HG03159 (cell line): Measurements from ENCODE around the gene PAK5.

Experiments used
- ATAC-seq: cut with Tn5 transposase; IDR thresholded peaks from one replicate; pipeline ENCODE4 v1.9.1; 2021; ENCODE audit warnings: mild to moderate bottlenecking, moderate library complexity; ENCODE audit not compliant: unreplicated experiment

PAK5 gene

DNA sequence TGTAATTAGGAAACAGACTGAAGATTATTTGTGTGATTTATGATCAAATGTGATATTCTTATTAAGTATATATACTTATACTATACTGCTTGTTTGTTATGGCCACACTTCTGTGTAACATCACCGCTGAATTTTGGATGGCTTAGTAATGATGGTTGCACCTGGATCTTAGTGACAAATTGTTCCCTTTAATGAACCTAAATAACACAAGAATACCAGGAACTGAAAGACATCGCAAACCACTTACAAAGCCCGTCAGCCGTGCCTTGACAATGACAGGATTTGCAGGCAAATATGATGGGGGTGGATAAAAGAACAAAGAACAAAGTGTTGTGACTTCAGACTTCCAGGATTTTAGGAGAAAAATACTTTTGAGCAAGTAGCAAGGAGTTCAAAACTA is 257.4 kb downstream of the PAK5 start:
- no peak for ATAC-seq

DNA sequence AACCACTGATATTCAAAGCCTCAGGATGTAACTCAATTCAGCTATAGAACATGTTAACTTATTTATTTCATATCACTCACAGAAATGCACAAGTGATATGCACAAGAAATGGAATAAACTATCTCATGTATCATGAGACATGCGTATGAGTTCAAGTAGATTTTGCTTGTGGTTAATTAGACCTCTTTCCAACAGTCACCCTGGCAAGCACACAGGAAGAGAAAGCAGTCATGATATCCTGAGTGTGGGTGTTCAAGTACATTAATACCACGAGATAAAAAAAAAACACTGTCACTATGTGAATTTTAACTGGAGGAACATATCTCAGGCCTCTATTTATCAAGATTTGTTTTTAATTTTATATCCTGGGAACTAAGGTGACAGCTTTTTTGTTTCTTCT is 260.3 kb downstream of the PAK5 start:
- no peak for ATAC-seq

DNA sequence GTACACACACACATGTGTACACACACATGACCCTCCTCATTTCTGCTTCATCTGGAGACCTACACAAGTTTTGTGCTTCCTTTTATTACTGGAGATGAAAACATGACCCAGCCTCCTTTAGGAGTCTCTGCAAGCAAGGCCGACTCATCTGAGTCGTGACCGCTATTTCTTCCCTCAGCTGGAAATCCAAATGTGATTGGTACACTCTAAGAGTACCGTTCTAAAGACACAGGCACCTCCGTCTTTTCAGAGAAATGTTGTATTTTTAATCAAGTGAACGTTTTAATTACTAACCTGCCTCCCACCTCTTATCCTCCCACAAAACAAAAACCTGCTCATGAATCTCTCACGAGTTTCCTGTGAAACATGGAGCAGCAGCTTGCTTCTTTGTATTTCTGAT is 261.5 kb downstream of the PAK5 start:
- no peak for ATAC-seq

DNA sequence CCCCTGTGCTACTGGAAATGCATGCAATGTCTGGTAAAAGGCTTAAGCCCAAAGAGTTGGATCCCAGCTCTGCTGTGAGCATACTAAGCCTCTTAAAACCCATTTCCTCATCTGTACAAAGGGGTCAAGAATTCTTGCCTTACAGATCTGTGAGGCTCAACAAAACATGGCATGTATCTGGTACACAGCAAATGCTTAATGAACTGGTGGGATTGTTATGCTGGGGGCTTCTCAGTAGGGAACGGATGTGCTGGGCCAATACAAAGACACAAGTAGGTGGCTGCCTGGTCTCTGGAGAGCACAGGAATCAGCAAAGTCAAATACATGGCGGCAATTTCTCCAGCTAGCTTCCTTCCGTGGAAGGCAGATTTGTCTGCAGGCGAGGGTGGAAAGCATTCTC is 262.2 kb downstream of the PAK5 start:
- no peak for ATAC-seq

DNA sequence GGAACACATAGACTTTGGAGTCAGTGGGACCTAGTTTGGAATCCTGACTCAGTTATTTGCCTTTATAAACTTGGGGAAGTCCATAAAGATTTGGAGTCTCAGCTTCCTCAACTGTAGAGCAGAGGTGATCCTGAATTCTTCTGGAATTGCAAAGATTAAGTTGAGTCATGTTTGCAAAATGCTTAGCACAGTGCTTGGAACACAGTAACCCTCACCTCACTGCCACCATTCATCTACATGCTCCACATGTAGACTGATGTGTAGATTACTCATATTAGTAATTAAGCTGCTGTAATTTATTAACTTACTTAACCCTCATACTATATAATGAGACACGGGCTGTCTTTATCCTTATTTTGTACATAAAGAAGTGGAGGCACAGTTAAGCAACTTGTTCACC is 263.0 kb downstream of the PAK5 start:
- no peak for ATAC-seq

DNA sequence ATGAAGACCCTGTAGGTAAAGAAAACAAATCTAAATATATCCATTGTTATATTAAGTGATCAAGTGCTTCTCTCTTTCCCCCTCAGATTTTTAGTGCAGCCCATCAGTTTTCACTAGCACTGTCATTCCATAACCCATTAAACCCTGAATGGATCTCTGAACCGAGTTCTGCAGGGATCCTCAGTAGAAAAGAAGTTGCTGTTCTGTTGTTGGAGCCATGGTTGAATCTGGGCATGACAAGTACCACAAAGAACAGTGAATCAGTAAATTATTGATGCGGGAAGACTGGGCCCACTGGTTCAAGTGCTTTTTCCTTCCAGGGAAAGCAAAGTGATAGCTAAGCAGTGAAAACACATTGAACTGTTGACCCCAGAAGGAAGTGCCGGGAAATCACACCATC is 264.1 kb downstream of the PAK5 start:
- no peak for ATAC-seq

DNA sequence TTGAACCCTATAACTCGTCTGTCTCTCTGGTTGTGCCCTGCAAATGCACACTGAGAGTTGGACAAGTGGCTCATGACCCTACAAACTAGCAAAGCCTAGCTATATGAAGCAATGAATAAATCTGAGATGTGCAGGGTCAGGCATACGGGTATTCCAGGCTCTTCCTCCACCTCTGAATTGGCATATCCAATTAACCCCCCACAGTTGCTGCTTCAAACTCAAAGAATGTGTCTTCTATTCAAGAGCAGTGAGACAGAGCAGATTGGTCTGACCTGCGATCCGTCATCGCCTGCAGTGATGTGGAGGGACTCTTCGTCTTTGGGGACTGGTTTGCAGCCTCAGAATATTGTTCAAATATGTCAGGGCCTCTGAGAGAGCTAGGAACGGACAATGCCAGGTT is 264.7 kb downstream of the PAK5 start:
- ATAC-seq: no peak

DNA sequence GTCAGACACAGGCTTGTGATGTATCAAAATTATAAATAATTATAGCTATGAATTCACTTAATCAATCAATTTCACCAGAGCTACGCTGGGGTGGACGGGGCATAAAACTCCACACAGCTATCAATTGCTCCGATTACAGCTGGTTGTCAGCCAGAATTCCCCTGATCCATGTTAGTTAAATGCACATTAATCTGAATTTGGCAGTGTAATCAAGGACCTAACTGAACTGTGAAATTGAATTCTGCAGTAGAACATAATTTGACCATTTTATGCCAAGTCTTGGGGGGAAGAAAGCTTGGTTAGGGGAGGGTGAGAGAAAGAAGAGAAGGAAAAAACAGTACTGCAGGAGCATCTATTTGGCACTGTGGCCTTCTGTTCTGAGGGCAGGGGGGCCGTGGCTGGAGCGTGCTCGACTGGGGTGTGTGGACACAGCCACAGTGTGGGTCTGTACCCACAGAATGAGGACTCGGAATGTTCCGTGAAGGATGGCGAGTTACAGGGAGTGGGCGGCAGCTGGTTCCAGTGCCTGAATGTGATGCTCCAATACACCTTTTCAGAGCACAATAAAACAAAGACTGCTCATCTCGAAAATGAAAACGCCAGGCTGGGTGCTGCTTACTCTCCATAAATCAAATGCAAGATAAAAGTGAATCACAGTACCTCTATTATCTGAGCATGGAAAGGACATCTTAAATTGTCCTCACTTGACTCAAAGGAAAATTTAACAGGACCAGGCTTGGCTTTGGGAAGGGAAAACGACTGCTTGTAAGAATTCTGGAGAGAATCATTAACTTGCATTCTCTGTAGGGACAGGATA is 265.3 kb downstream of the PAK5 start:
- no peak for ATAC-seq

DNA sequence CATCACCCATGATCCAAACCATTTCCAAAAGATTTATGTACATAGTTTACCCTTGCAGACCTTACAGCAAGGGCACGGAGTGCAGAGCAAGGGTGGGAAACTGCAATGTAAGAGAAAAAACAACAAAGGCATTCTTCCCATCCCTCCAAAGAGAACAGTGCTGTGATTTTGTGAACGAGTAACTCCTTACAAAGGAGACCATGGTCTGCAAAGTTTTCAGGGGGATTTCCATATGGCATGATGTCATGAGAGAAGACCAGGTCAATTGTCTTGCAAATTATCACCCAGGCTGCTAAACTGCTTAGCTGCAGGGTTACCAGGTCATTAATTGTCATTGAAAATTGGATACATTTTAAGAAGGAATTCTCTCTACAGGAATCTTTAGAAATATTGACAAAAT is 266.2 kb downstream of the PAK5 start:
- no peak for ATAC-seq

DNA sequence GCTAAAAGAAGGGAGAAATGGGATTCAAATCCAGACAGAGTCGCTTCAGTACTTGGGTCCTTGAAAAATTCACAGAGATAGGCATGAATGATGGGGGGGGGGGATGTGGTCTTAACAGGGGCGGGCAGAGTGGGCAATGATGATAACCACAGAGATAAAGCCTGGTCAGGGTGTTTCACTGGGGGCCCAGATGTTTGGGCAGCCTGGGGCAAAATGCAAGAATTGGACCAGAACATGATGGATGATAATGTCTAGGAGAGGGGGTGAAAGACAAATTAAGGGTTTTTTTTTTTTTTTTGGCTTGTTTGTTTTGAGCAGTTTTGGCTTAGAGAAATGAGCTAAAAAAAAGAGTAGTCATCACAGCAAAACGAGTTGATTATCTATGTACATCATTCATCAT is 267.1 kb downstream of the PAK5 start:
- ATAC-seq: no peak

DNA sequence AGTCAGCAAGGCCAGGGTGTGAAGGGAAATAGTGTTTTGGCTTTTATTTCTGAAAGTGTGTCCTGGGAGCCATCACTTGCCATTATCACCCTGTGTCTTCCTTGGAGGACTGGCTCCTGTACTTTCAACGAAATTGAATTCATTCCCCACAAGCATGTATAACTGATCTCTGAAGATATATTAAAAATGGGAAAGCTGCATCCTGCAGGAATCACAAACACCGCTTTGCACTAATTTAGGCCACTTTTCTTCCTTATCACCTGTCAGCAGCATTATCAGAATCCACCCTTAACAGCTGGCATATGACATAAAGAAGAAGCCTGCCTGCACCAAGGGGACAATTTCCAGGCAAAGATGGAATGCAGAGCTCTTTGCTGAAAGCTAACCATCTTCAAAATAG is 268.3 kb downstream of the PAK5 start:
- no peak for ATAC-seq

DNA sequence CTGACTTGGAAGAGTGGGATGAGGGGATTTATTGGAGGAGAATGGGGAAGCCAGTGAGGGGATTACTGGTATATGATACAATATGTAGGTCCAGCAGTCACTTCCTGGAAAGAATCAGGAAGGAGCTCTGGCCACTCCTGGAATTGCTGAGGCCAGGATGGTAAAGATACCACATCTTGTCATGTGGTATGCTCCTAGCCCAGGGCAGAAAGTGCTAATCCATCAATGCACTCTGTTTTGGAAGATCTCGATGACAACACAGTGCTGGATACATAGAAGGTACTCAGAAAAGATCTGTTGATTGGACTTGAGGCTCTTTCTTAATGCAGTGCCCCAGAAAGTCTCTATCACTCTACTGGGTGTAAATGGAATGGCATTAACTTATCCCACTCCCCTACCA is 271.9 kb downstream of the PAK5 start:
- no peak for ATAC-seq

DNA sequence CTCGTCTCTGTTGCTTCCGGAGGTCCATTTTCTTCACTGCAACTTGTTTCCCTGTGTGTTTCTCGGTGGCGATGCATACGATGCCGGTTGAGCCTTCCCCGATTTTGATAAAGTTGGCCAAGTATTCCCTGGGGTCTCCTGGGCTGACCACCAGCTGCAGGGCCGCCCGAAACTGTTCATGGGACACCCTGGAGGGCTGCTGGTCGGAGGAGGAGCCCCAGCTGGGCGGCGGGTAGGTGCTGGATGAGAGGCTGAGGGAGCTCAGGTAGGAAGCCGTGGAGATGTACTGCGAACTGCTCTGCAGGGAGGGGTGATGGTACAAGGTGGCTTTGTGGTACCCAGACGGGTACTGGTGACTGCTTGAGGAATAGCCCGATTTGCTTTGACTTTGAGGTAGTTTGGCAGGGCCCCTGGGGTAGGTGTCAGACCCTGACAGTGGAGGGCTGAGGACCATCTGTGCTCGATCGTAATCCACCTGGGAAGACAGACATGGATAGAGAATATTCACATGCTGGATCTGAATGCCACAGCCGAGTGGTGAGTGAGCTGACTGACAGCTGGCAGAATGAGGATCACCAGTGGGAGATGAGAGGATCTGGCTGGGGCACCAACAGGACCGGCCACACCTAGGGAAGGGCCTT is 272.8 kb downstream of the PAK5 start:
- no peak for ATAC-seq

DNA sequence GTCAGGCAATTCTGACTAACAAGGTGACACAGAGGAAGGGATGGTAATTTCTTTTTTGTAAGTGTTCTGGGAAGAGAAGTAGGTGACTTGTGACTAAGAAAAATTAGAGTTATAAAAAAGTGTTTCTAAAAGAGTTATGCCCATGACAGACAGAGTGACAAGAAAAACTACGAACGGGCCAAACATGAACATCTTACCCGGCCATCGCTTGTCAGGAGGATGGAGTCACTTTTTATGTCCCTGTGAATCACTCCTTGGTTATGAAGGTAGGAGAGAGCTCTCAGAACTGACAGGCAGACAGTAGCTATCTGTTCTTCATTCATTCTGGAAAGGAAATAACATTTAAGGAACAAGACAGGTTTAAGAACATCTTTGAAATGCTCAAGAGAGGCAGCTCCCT is 281.5 kb downstream of the PAK5 start:
- ATAC-seq: no peak

DNA sequence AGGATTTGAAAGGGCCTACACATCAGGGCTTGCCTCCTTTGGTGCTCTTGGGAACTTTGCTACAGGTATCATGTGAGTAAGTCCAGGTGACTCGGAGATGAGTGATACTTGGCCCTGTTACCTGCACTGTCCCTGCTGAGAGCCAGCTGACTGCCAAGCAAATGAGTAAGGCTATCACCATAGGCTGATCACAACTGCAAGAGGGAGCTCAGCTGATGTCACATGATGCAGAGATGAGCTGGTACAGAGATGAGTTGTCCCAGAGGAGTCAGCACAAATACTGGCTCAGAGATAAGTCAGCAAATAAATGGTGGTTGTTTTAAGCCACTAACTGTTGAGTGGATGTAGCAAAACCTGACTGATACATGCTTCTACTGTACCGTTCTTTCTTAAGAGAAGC is 283.1 kb downstream of the PAK5 start:
- ATAC-seq: no peak

DNA sequence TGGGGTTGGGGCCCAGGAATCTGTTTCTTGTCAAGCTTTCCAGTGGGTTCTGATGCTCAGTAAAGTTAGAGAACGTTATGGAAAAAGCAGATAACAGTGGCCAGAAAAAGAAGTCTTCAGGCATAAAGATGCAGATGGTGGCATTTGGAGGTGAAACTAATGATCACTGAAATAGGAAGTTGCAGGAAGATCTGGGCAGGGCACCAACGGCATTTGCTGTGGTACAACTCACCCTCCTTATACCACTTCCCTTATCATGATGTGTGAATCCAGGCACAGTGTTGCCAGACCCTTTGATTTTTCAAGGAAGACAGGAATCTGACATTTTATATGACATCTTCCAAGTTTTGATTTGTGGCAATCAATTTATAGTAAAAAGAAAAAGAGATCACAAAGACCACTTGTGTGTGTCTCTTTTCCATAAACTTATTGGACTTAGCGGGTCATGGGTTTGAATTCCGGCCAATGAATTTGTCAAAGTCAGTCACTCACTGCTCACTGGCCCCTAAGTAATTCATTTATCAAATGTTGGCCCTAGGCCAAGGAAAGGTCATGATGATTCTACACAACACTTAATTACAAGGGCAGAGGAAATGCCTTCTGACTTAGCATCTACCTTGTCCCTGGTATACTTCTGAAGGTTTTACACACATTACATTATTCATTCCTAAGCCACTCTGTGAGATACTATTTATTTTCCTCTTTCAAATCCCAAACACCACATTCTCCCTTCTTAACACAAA is 286.9 kb downstream of the PAK5 start:
- no peak for ATAC-seq

DNA sequence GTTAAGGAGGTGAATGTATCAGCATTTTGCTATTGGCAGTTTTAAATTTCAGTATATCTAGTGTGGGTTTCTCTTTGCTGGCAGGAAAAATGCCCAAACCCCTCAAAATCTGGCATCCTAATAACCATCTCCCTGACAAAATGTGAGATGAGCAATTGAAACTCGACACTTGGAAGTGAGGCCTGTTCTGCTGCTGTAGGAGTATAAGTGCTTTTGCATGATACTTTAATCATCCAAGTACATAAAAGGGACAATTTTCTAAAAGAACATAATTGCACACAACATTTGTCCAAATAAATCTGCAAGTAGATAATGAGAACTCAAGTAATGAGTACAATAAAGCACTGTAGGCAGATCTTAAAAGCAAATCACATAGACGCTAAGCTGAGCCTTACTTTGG is 288.0 kb downstream of the PAK5 start:
- no peak for ATAC-seq

DNA sequence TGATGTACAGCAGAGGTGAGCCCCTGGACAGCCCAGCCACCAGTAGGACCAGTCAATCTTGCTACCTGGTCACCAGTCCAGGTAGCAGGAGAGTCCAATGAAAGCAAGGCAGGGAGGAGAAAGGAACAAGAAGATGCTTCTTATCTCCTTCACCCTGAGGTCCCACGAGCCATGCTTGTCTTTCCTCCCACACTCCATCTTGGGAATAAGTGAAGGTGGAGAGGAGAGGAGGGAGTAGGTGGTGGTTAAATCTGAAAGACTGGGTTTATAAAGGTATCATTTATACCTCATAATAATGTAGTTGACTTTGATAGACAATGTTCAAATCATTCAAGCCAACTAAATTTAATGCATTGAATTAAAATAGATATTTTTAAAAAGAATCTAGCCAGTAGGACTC is 288.6 kb downstream of the PAK5 start:
- no peak for ATAC-seq

DNA sequence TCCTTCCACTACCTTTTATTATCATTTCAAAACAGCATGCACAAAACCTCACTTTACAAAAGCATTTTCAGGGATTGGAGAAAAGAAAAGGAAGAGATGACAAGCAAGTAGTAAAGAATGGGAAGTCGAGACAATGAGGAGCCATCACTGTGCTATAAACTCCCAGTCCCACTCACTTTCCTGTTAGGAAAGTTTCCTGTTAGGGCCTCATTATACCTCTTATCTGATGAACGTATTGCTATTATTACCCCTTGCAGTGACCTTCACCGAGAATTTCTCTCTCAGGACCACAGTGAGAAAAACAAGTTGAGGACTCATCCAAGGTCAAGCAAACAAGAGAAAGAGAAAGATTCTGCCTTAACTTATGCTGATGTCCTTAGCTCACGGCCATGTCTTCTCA is 295.7 kb downstream of the PAK5 start:
- ATAC-seq: no peak

DNA sequence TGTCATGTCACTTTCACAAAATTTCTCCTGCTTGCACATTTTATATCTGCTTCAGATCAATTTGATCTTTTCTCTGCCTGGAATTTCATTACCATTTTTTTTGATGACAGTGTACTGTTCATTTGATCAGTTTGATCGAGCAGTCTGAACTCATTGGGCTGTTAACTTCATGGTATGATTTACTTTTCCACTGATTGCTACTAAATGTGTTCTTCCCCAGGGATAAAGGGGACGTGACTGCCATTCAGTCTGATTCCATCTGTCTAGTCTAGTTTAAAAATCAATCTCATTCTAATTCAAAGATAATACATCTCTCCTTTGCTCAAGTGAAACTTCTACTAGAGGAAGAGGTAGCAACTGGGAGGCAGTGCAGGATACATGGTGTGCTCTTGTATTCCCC is 303.4 kb downstream of the PAK5 start:
- no peak for ATAC-seq

DNA sequence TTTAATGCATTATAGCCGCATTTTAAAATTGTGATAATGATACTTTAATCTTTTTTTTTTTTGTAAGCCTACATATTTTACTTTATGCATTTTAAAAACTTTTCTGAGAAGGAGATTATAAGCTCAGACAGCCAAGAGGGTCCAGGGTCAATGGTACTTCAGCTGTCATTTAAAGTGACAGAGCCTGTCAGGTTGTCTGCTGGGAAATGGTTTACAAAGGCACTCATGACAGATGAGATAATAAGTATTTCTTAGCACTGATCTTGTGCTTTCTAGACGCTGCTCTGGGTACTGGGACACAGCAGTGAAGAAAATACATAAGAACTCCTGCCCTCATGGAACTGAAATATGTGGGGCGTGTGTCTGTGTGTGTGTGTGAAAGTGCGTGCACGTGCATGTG is 304.9 kb downstream of the PAK5 start:
- ATAC-seq: no peak
